ENCODE data around the gene ASPRV1.

ASPRV1 gene

GRCh38 chr2:69988086-69988635 is 26.7 kb upstream of the ASPRV1 start:
- no peak for DNase-seq

GRCh38 chr2:69986691-69987090 is 25.3 kb upstream of the ASPRV1 start:
- no peak for DNase-seq

GRCh38 chr2:69985688-69986087 is 24.3 kb upstream of the ASPRV1 start:
- DNase-seq: no peak

- no peak for DNase-seq
Measured at GRCh38 chr2:69985216-69985615, 23.8 kb upstream of the ASPRV1 start.

GRCh38 chr2:69983392-69983966 is 22.0 kb upstream of the ASPRV1 start:
- DNase-seq: no peak

- DNase-seq: no peak
Measured at GRCh38 chr2:69979902-69980807, 18.7 kb upstream of the ASPRV1 start.

GRCh38 chr2:69977906-69978482 is 16.6 kb upstream of the ASPRV1 start:
- DNase-seq: no peak

- DNase-seq: no peak
Measured at GRCh38 chr2:69977186-69977585, 15.8 kb upstream of the ASPRV1 start.

- DNase-seq: no peak
Measured at GRCh38 chr2:69975853-69976462, 14.5 kb upstream of the ASPRV1 start.

GRCh38 chr2:69975136-69975852 is 13.9 kb upstream of the ASPRV1 start:
- no peak for DNase-seq

GRCh38 chr2:69973335-69973735 is 11.9 kb upstream of the ASPRV1 start:
- DNase-seq: no peak

- DNase-seq: no peak
Measured at GRCh38 chr2:69972822-69973221, 11.4 kb upstream of the ASPRV1 start.

- DNase-seq: no peak
Measured at GRCh38 chr2:69969991-69970390, 8.6 kb upstream of the ASPRV1 start.

- no peak for DNase-seq
Measured at GRCh38 chr2:69969126-69969983, 7.9 kb upstream of the ASPRV1 start.

- DNase-seq: no peak
Measured at GRCh38 chr2:69968609-69969008, 7.2 kb upstream of the ASPRV1 start.

GRCh38 chr2:69966496-69966895 is 5.1 kb upstream of the ASPRV1 start:
- no peak for DNase-seq

GRCh38 chr2:69965756-69966445 is 4.5 kb upstream of the ASPRV1 start:
- DNase-seq: no peak

GRCh38 chr2:69964353-69964841 is 3.0 kb upstream of the ASPRV1 start:
- no peak for DNase-seq

- no peak for DNase-seq
Measured at GRCh38 chr2:69962986-69963730, 1.7 kb upstream of the ASPRV1 start.

GRCh38 chr2:69960821-69961220 is 610 bp downstream of the ASPRV1 start:
- no peak for DNase-seq

Data from right hindlimb (tissue), 1 donor.